Measurements from ENCODE around the gene FSHB.

FSHB gene

GRCh38 chr11:30270671-30271070 lies 39.9 kb downstream of the FSHB start:
- no peak for DNase-seq

GRCh38 chr11:30277176-30277575 lies 46.4 kb downstream of the FSHB start:
- DNase-seq: no peak

- DNase-seq: no peak
These were observed 49.0 kb downstream of the FSHB start for GRCh38 chr11:30279796-30280195.

- no peak for DNase-seq
These were observed 50.9 kb downstream of the FSHB start for GRCh38 chr11:30281476-30282288.

GRCh38 chr11:30282289-30282631 lies 51.4 kb downstream of the FSHB start:
- no peak for DNase-seq

Measured in HCEC 1CT (cell line).